ENCODE data around the gene PROSER3.
"Not testable (repeated sequence)": the region's sequence is repeated elsewhere in the genome, so short reads cannot be mapped to it uniquely, and the experiment has no call there.

PROSER3 gene

DNA sequence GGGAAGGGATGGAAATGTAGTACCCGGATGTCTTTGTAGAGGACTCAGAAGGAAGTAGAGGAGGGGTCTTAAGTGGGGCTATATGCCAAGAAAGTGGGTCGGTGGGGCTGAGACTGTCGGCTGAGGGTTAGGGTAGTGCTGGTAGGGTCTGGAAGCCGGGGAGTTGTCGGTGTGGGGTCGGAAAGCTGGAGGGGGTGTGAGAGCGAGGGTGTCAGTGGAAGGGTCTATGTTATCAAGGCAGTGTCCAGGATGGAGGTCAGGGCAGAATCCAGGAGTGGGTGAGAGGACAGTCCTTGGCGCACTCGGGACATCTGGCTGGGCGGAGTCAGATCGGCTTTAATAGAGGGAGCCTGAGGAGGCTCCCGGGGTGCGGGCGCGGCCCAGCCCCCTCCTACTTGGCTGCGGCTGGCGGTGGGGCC is 2.8 kb upstream of the PROSER3 start:
- no peak for DNase-seq

- DNase-seq, result peak in 3 of 4 experiments; percentile 12 to 51 (median 27)
Measured at GRCh38 chr19:35755550-35756376, 2.2 kb upstream of the PROSER3 start.

DNA sequence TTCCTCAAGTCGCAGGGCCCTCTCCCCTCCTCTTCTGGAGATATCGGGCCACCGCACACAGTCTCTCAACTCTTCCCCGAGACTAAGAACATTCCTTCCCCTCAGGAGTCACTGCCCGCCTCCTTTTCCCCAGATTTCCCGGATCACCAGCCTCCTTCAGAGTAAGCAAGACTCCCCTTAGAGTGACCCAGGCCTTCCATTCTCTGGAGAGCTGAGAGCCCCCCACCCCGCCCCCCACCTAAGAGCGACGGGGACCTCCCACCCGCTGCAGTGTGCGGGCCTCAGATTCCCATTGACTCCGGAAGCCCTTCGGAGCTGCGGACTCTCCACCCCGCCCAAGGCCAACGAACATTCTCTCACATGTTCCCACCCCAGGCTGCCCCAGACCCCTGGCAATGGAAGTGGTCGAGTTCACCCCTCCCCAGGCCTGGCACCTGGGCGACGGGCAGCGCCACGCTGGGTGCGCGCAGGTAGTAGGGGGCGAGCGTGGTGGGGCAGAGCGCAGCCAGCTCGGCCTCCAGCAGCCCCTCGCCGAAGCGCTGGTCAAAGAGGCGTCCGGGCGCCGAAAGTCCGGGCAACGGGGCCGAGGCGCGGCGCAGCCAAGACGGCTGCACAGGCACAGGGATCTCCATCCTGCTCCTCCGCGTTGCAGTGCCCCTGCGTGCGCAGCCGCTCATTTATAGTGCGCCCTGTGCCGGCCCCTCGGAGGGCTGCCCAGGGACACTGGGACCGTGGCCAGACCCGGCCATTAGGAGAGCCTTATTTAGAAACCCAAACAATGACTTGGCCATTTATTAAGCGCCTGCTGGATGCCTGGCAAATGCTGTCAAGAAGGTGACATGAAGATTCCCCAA is 1.4 kb upstream of the PROSER3 start, which contains the start of gene HSPB6:
Gene HSPB6, minus strand, starts transcription at position 653 of the 854 bp plus-strand sequence. Its CDS starts 21 bp downstream, at position 632.
- DNase-seq, result peak in 2 of 4 experiments; percentile 11 to 20

DNA sequence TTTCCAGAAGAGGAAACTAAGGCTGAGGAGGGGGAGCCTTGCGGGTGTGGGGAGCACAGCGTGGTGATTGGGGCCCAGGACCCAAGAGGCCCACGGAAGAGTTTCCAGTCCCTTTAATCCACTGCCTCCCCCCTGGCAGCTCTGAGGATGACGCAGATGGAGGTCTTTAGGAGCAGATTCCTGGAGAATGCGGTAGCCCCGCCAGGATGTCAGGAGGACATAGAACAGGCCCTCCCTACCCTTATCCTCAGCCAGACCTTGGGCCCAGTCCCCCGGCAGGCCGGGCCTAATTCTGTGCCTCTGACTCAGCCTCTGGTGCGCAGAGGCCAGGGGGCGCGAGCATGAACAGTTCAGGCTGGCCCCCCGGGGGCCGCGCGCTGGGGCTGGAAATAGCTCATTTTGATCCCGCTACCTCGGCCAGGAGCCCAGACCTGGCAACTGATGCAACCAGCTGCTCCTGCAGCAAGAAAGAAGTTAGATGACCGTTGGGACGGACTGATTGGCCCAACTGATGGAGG is 686 bp upstream of the PROSER3 start:
- peak in 3 of 4 experiments; percentile 15 to 44 (median 31) for DNase-seq

DNA sequence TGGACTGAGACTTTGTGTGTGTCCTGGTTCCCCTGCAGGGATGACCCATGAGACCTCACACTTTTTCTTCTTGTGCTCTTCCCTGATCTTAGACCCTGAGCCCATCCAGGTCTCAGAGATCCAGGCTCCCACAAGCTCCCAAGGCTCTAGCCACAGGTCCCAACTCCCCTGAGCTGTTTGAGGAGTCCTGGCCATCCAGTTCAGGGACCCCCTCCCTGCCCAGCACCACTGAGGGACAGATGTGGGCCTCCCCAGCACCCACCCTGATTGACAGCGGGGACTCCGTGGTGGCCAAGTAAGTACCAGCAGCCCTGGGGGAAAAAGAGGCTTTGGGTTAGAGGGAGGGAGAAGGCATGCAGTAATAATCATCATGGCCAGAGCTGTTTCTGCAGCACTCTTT is 1.7 kb downstream of the PROSER3 start:
- no peak for DNase-seq

DNA sequence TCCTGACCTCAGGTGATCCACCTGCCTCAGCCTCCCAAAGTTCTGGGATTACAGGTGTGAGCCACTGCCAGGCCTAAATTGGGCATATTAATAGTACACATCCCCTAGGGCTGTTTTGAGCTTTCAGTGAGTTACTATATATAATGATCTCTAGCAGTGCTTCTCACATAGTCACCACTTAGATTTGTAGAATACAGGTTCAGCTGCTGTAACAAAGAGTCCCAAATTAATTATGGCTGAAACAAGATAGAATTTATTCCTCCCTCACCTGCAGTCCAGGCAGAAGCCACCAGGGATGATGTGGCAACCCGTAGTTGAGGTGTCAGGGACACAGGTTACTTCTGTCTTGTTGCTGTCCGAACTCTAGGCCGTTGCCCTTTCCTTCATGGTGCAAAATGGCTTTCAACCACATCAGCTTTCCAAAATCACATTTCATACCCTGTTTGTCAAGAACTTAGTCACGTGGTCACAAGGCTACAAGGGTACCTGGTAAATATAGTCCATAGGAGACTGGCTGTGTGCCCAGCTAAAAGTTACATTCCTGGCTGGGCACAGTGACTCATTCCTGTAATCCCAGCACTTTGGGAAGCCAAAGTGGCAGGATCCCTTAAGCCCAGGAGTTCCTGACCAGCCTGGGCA is 2.9 kb downstream of the PROSER3 start:
- no peak for DNase-seq

DNA sequence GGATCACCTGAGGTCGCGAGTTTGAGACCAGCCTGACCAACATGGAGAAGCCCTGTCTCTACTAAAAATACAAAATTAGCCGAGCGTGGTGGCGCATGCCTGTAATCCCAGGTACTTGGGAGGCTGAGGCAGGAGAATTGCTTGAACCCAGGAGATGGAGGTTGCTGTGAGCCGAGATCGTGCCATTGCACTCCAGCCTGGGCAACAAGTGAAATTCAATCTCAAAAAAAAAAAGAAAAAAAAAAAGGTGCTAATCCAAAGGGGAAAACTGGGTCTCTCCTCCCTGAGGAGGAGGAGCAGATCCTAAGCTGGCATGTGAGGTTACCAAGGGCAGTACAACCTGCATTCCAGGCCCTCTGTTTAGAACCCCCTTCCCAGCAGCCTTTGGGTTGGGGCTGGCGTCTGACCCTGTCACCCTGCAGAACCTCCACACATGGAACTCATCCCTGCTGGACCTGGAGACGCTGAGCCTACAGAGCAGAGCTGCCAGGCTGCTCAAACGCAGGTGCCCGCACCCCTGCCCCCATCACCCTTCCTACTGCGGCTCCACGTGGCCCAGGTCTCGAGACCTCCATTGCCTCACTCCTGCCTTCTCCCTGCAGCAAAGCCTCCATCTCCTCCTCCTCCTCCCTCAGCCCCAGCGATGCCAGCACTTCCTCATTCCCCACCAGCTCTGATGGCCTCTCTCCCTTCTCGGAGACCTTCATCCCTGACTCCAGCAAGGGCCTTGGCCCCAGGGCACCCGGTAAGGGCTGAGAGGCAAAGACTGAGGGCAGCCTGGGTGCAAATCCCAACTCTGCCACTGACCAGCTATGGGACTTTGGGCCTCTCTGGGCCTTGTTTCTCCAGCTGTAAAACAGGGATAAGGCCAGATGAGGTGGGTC is 6.7 kb downstream of the PROSER3 start:
- no peak for DNase-seq

DNA sequence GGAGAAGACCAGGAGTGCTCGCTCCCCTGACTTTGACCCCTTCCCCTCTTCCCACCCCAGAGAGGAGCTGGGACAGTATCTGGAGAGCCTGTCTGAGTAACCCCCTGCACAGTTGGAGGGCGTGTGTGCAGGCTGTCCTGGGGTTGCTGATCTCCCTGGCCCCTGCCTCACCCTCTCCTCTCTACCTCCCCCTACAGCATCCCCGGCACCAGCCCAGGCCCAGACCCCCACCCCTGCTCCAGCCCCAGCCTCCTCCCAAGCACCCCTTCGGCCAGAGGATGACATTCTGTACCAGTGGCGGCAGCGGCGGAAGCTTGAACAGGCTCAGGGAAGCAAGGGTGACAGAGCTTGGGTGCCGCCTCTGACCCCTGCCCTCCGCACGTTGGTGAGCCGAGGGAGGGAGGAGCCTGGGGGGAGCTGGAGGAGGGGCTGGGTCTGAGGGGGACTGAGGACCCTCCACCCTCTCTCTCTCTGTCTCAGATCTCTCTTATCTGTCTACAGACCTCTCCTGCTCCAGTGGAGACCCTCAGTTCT is 8.7 kb downstream of the PROSER3 start:
- no peak for DNase-seq

- no peak for DNase-seq
Measured at GRCh38 chr19:35767288-35768081, 9.5 kb downstream of the PROSER3 start.

GRCh38 chr19:35768082-35768421 is 10.1 kb downstream of the PROSER3 start:
- no peak for DNase-seq

DNA sequence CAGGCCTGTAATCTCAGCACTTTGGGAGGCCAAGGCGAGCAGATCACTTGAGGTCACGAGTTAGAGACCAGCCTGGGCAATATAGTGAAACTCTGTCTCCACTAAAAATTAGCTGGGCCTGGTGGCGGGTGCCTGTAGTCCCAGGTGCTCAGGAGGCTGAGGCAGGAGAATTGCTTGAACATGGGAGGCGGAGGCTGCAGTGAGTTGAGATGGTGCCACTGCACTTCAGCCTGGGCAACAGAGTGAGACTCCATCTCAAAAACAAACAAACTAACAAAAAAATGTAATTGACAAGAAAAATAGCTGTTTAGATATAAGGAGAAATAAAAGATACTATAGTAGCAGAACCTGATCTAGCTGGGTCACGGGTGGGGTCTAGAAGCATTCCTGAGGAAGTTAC is 14.4 kb downstream of the PROSER3 start:
- DNase-seq, result not testable (repeated sequence)

- DNase-seq, result no peak
Measured at GRCh38 chr19:35773020-35773806, 15.2 kb downstream of the PROSER3 start.

- DNase-seq, result no peak
Measured at GRCh38 chr19:35774274-35775045, 16.5 kb downstream of the PROSER3 start.

DNA sequence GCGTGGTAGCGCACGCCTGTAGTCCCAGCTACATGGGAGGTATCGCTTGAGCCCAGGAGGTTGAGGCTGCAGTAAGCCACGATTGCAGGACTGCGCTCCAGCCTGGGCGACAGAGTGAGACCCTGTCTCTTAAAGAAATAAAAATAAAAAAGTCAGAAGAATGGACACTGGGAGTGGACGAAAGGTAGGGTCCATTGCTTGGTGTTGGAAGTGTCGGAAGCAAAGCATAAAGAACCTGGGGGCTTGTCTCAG is 17.0 kb downstream of the PROSER3 start:
- DNase-seq, result no peak

DNA sequence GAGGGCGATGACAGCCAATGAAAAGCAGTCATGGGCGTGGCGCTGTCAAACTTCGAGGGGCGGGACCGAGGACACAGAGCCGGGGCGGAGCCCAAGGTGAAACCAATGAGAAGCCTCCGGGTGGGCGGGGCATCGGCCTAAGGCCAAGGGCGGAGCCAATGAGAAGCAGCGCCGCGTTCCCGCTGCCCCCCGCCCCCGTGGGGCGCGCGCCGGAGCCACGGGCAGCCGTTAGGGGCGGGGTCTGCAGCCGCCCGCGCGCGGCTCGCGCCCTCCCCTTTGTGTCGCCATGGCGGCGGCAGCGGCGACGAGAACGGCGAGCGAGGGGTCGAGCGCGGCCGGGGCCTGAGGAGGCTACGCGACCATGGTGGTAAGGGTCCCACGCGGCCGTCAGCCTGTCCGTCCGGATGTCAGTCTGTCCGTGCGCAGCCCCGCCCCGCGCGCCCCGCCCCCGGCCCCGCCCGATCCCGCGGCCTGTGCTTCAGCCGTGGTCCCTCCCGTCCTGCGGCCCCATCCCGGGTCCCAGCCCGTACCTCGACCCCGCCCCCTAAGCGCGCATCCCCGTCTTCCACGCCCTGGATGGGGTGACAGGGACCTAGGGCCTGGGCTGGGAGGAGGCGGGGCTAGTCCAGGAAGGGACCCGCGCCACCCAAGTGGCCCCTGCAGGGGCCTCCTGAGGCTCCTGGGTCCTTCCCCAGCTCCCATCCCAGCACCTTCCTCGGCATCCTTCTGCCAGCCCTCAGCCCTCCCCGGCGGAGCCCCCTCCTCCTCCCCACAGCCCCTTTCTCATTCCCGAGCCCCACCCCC is 17.5 kb downstream of the PROSER3 start, which contains the start of gene ARHGAP33:
Gene ARHGAP33, plus strand, starts transcription at position 267 of the 804 bp plus-strand sequence. Its CDS starts 95 bp downstream, at position 362.
- DNase-seq, result peak; percentile 99 to 100 (median 100)

DNA sequence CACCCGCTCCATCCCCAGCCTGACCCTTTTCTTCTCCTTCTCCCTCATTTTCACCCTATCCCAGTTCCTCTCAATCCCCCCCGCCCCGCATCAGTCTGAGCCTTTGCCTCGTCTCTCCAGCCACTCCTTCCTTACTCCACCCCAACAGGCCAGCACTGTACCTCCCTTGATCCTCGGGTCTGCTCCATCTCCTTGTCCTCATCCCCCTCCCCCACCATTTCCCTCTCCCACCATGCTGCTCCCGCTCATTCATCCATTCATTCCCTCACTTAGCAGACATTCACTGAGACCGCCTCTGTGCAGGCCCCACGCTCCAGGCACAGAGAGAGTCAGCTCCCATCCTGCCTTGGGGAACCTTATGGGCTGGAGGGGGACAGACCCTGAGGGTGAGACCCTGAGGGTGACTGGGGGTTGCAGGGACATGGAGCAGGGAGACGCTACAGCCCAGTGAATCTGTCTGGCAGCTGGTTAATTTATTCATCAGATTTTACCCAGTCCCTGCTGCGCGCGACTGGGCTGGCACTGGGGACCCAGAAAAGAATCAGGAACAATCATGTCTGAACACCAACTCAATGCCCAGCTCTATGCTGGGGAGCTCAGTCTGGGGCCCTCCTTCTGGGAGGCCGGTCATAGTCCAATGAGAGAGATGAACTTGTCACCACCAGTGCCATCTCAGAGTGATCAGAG is 18.3 kb downstream of the PROSER3 start:
- DNase-seq, result no peak

DNA sequence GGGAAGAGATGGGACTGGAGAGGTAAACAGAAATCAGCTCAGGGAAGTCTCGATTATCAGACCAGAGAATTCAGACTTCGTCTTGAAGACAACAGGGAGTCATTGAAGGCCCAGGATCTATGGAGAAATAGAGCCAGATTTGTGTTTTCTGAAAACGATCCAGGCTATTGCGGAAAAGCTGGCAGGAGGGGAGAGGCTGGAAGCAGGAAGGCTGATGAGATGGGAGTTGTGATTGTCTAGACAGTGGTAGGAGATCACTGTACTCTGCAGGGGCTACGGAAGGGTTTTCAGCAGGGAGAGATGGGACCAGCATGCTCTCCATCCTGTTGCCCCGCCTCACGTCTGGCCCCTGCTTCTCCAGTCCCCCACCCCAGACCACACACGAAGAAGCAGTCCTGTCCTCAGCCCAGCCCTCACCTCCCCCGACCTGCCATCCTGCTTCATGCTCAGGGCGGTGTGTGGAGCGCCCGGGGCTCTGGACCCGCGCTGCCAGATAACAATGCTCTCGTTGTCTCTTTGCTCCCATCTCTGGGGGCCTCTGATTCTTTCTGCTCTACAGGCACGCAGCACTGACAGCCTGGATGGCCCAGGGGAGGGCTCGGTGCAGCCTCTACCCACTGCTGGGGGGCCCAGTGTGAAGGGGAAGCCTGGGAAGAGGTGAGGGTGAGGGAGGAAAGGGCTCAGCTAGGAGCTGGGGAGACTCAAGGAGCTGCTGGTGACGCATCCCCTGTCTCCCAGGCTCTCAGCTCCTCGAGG is 19.3 kb downstream of the PROSER3 start:
- no peak for DNase-seq

Data from suppressor macrophage (primary cell).